HG02623 (cell line): ENCODE results near the gene TARBP1.
"Not testable (repeated sequence)": the region's sequence is repeated elsewhere in the genome, so short reads cannot be mapped to it uniquely, and the experiment has no call there.

ENCODE experiments used
- ATAC-seq: cut with Tn5 transposase; IDR thresholded peaks from one replicate; pipeline ENCODE4 v1.9.1; 2021; ENCODE audit warnings: moderate library complexity; ENCODE audit not compliant: unreplicated experiment

Gene TARBP1

GRCh38 chr1:234478481-234479309 is at the start of gene TARBP1:
Gene TARBP1 (minus strand): TSS chr1:234479179. CDS start chr1:234479103, 76 bp downstream.
- peak; percentile 62 for ATAC-seq

GRCh38 chr1:234528074-234528865 is 49.3 kb upstream of the TARBP1 start:
- no peak for ATAC-seq

- ATAC-seq: no peak
Observed at GRCh38 chr1:234527346-234527745, 48.4 kb upstream of the TARBP1 start.

GRCh38 chr1:234526922-234527321 is 47.9 kb upstream of the TARBP1 start:
- no peak for ATAC-seq

- ATAC-seq: no peak
Observed at GRCh38 chr1:234525099-234525799, 46.3 kb upstream of the TARBP1 start.

- ATAC-seq: no peak
Observed at GRCh38 chr1:234521836-234522235, 42.9 kb upstream of the TARBP1 start.

GRCh38 chr1:234520908-234521817 is 42.2 kb upstream of the TARBP1 start:
- ATAC-seq: no peak

- no peak for ATAC-seq
Observed at GRCh38 chr1:234519506-234519905, 40.5 kb upstream of the TARBP1 start.

GRCh38 chr1:234518876-234519275 is 39.9 kb upstream of the TARBP1 start:
- no peak for ATAC-seq

- ATAC-seq: not testable (repeated sequence)
Observed at GRCh38 chr1:234518086-234518485, 39.1 kb upstream of the TARBP1 start.

- no peak for ATAC-seq
Observed at GRCh38 chr1:234517110-234517802, 38.3 kb upstream of the TARBP1 start.

- no peak for ATAC-seq
Observed at GRCh38 chr1:234515821-234516241, 36.9 kb upstream of the TARBP1 start.

GRCh38 chr1:234515411-234515810 is 36.4 kb upstream of the TARBP1 start:
- no peak for ATAC-seq

GRCh38 chr1:234512451-234512861 is 33.5 kb upstream of the TARBP1 start:
- no peak for ATAC-seq

GRCh38 chr1:234509457-234510328 is 30.7 kb upstream of the TARBP1 start:
- no peak for ATAC-seq

- no peak for ATAC-seq
Observed at GRCh38 chr1:234507626-234508387, 28.8 kb upstream of the TARBP1 start.

GRCh38 chr1:234507089-234507488 is 28.1 kb upstream of the TARBP1 start:
- no peak for ATAC-seq

- ATAC-seq: no peak
Observed at GRCh38 chr1:234505769-234506102, 26.8 kb upstream of the TARBP1 start.
